DND-41 (cell line): ENCODE results near the gene FIGNL1.

Experiments used
- ATAC-seq: fragments of 200-7000 bp; cut with Tn5 transposase; 3 replicates; pipeline ENCODE4 v1.9.1; 2021; ENCODE audit warnings: low read depth; ENCODE audit not compliant: insufficient read depth
- DNase-seq: peaks from one replicate; pipeline ENCODE4 v3.0.0-alpha.2; 2020
- H2AFZ ChIP-seq: 2 replicates; pipeline ENCODE4 v1.6.0; 2012; ENCODE audit warnings: low read depth, low read length
- H3K27ac ChIP-seq: 2 replicates; pipeline ENCODE4 v1.5.1; 2012; ENCODE audit warnings: low read length, inconsistent platforms
- H3K27me3 ChIP-seq: fragments of 200-600 bp; sonication (generic); 2 replicates; pipeline ENCODE4 v1.6.0; 2012; ENCODE audit warnings: low read length, mild to moderate bottlenecking, inconsistent platforms; ENCODE audit not compliant: insufficient read depth, poor library complexity
- H3K36me3 ChIP-seq: 2 replicates; pipeline ENCODE4 v1.5.1; 2012; ENCODE audit warnings: low read length, inconsistent platforms; ENCODE audit not compliant: insufficient read depth
- H3K4me1 ChIP-seq: 2 replicates; pipeline ENCODE4 v1.5.1; 2012; ENCODE audit warnings: mild to moderate bottlenecking, low read length; ENCODE audit not compliant: insufficient read depth
- H3K4me2 ChIP-seq: 2 replicates; pipeline ENCODE4 v1.6.0; 2012; ENCODE audit warnings: mild to moderate bottlenecking, moderate library complexity, low read length, inconsistent platforms; ENCODE audit not compliant: insufficient read depth
- H3K4me3 ChIP-seq, 2 experiments: fragments of 200-600 bp in 1 of 2; shearing (Covaris generic) in 1 of 2; 2 replicates each; pipeline ENCODE4 v1.5.1; 2012 to 2016; ENCODE audit warnings: inconsistent platforms in 2 of 2, low read length in 2 of 2, mild to moderate bottlenecking in 2 of 2, low read depth in 1 of 2, moderate library complexity in 1 of 2
- H3K79me2 ChIP-seq: 2 replicates; pipeline ENCODE4 v1.6.0; 2012; ENCODE audit warnings: low read length, inconsistent platforms; ENCODE audit not compliant: insufficient read depth
- H3K9ac ChIP-seq: 2 replicates; pipeline ENCODE4 v1.6.0; 2012; ENCODE audit warnings: low read depth, mild to moderate bottlenecking, inconsistent platforms, low read length, moderate library complexity
- H3K9me3 ChIP-seq: 2 replicates; pipeline ENCODE4 v1.5.1; 2012; ENCODE audit warnings: low read length, moderate library complexity, mild to moderate bottlenecking, inconsistent platforms; ENCODE audit not compliant: insufficient read depth, severe bottlenecking
- H4K20me1 ChIP-seq: 2 replicates; pipeline ENCODE4 v1.6.0; 2012; ENCODE audit warnings: low read length; ENCODE audit not compliant: insufficient read depth
- CTCF ChIP-seq: IDR thresholded peaks from 2 replicates; pipeline ENCODE4 v1.5.1; 2012; ENCODE audit warnings: borderline replicate concordance, low read length, moderate library complexity, mild to moderate bottlenecking; ENCODE audit not compliant: poor library complexity, severe bottlenecking; ENCODE audit errors: extremely low read depth
- EZH2 ChIP-seq: IDR thresholded peaks from 3 replicates; pipeline ENCODE4 v1.6.1; 2012; ENCODE audit warnings: borderline replicate concordance, low read depth, mild to moderate bottlenecking, moderate library complexity, low read length, inconsistent platforms; ENCODE audit not compliant: severe bottlenecking

FIGNL1 gene

GRCh38 chr7:50488379-50488778, 38.2 kb upstream of the FIGNL1 start:
- Histone ChIP-seq H3K36me3 (no peaks in the 10 kb centered on the region), H4K20me1 (no peaks in the 10 kb centered on the region), H3K4me1 (no peaks in the 10 kb centered on the region), H3K9me3 (peaks cover 12% of the 10 kb centered on the region), H3K27ac (no peak overlapping the region), H3K9ac (no peak overlapping the region), H3K27me3 (peaks cover 3% of the 10 kb centered on the region), H2AFZ (no peak overlapping the region), H3K79me2 (no peaks in the 10 kb centered on the region), H3K4me3 (no peak overlapping the region), H3K4me2 (no peak overlapping the region)
- DNase-seq (no peak), ATAC-seq (no peak)
- no peak for TF ChIP-seq CTCF
- TF ChIP-seq EZH2, result no peak

GRCh38 chr7:50486512-50486911, 36.4 kb upstream of the FIGNL1 start:
- Histone ChIP-seq H3K27ac (no peak overlapping the region), H2AFZ (no peak overlapping the region), H3K79me2 (no peaks in the 10 kb centered on the region), H3K9me3 (peaks cover 12% of the 10 kb centered on the region), H3K4me3 (no peak overlapping the region), H3K9ac (no peak overlapping the region), H3K36me3 (no peaks in the 10 kb centered on the region), H4K20me1 (no peaks in the 10 kb centered on the region), H3K4me2 (no peak overlapping the region), H3K4me1 (no peaks in the 10 kb centered on the region), H3K27me3 (peaks cover 3% of the 10 kb centered on the region)
- TF ChIP-seq CTCF (no peak), EZH2 (no peak)
- ATAC-seq (no peak), DNase-seq (no peak)

GRCh38 chr7:50481867-50482266, 31.7 kb upstream of the FIGNL1 start:
- H3K4me2 ChIP-seq, result no peak overlapping the region
- no peak overlapping the region for H3K4me3 ChIP-seq
- H3K9me3 ChIP-seq, result no peaks in the 10 kb centered on the region
- no peaks in the 10 kb centered on the region for H3K4me1 ChIP-seq
- H3K9ac ChIP-seq, result no peak overlapping the region
- TF ChIP-seq CTCF, result peak; percentile 19
- TF ChIP-seq EZH2, result no peak
- no peaks in the 10 kb centered on the region for H3K79me2 ChIP-seq
- H3K36me3 ChIP-seq, result no peaks in the 10 kb centered on the region
- H3K27me3 ChIP-seq, result peaks cover 16% of the 10 kb centered on the region
- DNase-seq (no peak), ATAC-seq (no peak)
- H4K20me1 ChIP-seq, result no peaks in the 10 kb centered on the region
- no peak overlapping the region for H3K27ac ChIP-seq
- H2AFZ ChIP-seq, result no peak overlapping the region

GRCh38 chr7:50480797-50481196, 30.6 kb upstream of the FIGNL1 start:
- H3K4me3 ChIP-seq, result no peak overlapping the region
- H3K27me3 ChIP-seq, result peaks cover 15% of the 10 kb centered on the region
- no peak overlapping the region for H2AFZ ChIP-seq
- no peak overlapping the region for H3K27ac ChIP-seq
- no peak for DNase-seq
- no peaks in the 10 kb centered on the region for H3K4me1 ChIP-seq
- no peaks in the 10 kb centered on the region for H3K79me2 ChIP-seq
- ATAC-seq, result no peak
- TF ChIP-seq CTCF (no peak), EZH2 (no peak)
- H3K9ac ChIP-seq, result no peak overlapping the region
- H4K20me1 ChIP-seq, result no peaks in the 10 kb centered on the region
- H3K36me3 ChIP-seq, result no peaks in the 10 kb centered on the region
- H3K9me3 ChIP-seq, result no peaks in the 10 kb centered on the region
- no peak overlapping the region for H3K4me2 ChIP-seq
